ENCODE results near the gene ZNF740. TPM values are rescaled to one million over a fixed set of nuclear protein-coding genes. Genes with fewer than 3 reads are reported as not detected.
A peak's percentile ranks its signal among the peaks of the same experiment; 100 is the strongest.

The ZNF740 gene
- total and polyA plus RNA-seq, 2 of the 4 experiments (the other 2 are of a cell fraction), result 13.1 to 14.0 TPM

- no peak overlapping the region for H4K91ac ChIP-seq (ENCODE audit: insufficient read depth, low read depth, low read length)
- no peaks in the 10 kb centered on the region for H4K20me1 ChIP-seq (ENCODE audit: insufficient read depth, low read length)
- in situ Hi-C loops (cut with MboI; ENCODE audit: low sequenced_read_pairs) (no loop called here), dilution Hi-C loops (cut with HindIII; ENCODE audit: low sequenced_read_pairs, unreplicated experiment) (no loop called here), intact Hi-C loops (cut with micrococcal nuclease) (no loop called here)
- no peaks in the 10 kb centered on the region for H3K9me1 ChIP-seq (ENCODE audit: insufficient read depth, low read length)
- H2BK15ac ChIP-seq (ENCODE audit: low read depth, low read length), result no peak overlapping the region
- H2AK5ac ChIP-seq (ENCODE audit: low read depth, low read length), result no peak overlapping the region
- TF ChIP-seq CTCF (conservative IDR thresholded peaks at IDR 0.05; ENCODE audit: low read depth, low read length) (no peak), RCOR1 (IDR thresholded peaks at IDR 0.05; ENCODE audit: insufficient replicate concordance, low read length) (no peak), MAZ (IDR thresholded peaks at IDR 0.05; ENCODE audit: borderline replicate concordance, low read depth, low read length) (no peak)
- no peak overlapping the region for H3K4me2 ChIP-seq (ENCODE audit: low read depth, low read length)
- no peak overlapping the region for H4K5ac ChIP-seq (ENCODE audit: low read depth, low read length)
- H3K4ac ChIP-seq (ENCODE audit: low read depth, low read length), result no peak overlapping the region
- no peak overlapping the region for H3K23ac ChIP-seq (ENCODE audit: low read depth, low read length)
- peaks cover 7% of the 10 kb centered on the region; the same call in 1 of the 2 replicates for H3K36me3 ChIP-seq (ENCODE audit: control insufficient read depth, insufficient read depth, low read length)
- no peak overlapping the region for H2AK9ac ChIP-seq (replicated peaks; ENCODE audit: low read depth, low read length, poor library complexity)
- no peak overlapping the region for H4K8ac ChIP-seq (ENCODE audit: low read depth in 2 of 2, low read length in 2 of 2)
- no peak overlapping the region for H3K27ac ChIP-seq (ENCODE audit: insufficient read depth, low read length)
- ATAC-seq (ENCODE audit: low read depth), result 0 out of 2 replicates have a peak, but pooled peaks have one; percentile 33
- no peak overlapping the region for H3K14ac ChIP-seq (replicated peaks; ENCODE audit: low read depth, low read length)
- no peak overlapping the region for H3K9ac ChIP-seq (ENCODE audit: low read depth, low read length)
- POLR2A ChIA-PET (ENCODE audit: unreplicated experiment), result interaction anchor here (0.9 kb wide), 1 partner anchor 21 kb away, joined by 3 read pairs; no protein-coding TSS in a partner anchor
- no peak overlapping the region for H3K56ac ChIP-seq (ENCODE audit: extremely low read depth, insufficient read depth, low read length)
- no peak overlapping the region for H2BK120ac ChIP-seq (ENCODE audit: low read depth, low read length)
- 0 out of 2 replicates have a peak, but pooled peaks cover 1% of the 10 kb centered on the region for H3K4me1 ChIP-seq (ENCODE audit: control insufficient read depth, insufficient read depth, low read length)
- H3K18ac ChIP-seq (ENCODE audit: low read depth, low read length), result no peak overlapping the region
- no peak for DNase-seq
- H2BK5ac ChIP-seq (ENCODE audit: low read depth, low read length, poor library complexity, severe bottlenecking), result no peak overlapping the region
- H2BK20ac ChIP-seq (ENCODE audit: low read depth, low read length), result no peak overlapping the region
- no peak overlapping the region for H3K4me3 ChIP-seq (ENCODE audit: insufficient read depth, low read depth, low read length)
- BruUV-seq (replicated peaks), result no TSS peak
- no peaks in the 10 kb centered on the region for H3K79me1 ChIP-seq (ENCODE audit: low read depth in 1 of 2, low read length in 2 of 2)
- CTCF ChIA-PET, result interaction anchor here (2.0 to 2.4 kb wide), 3 partner anchors 12 to 95 kb away, joined by 6 to 16 read pairs (median 11); no protein-coding TSS in a partner anchor
- H3K27me3 ChIP-seq (ENCODE audit: control insufficient read depth, insufficient read depth, low read length), result no peaks in the 10 kb centered on the region
- H3K9me3 ChIP-seq (ENCODE audit: control insufficient read depth, insufficient read depth, low read length), result no peaks in the 10 kb centered on the region
- H2AFZ ChIP-seq (replicated peaks; ENCODE audit: low read length, poor library complexity), result no peak overlapping the region
- no CpG with 5 or more reads among the region's 2 CpGs for WGBS, 2 experiments (ENCODE audit: extremely low coverage in 2 of 2, insufficient read length in 1 of 2)
Observed at GRCh38 chr12:53160673-53161072, 19.8 kb upstream of the ZNF740 start.
